ENCODE data around the gene RAB37. TPM values are rescaled to one million over a fixed set of nuclear protein-coding genes. Genes with fewer than 3 reads are reported as not detected.

Gene RAB37
- total and polyA plus RNA-seq, 2 of the 13 experiments (the other 11 are each of a cell fraction or from before 2014, with no cell fraction given) = 0.91 to 3.7 TPM

DNA sequence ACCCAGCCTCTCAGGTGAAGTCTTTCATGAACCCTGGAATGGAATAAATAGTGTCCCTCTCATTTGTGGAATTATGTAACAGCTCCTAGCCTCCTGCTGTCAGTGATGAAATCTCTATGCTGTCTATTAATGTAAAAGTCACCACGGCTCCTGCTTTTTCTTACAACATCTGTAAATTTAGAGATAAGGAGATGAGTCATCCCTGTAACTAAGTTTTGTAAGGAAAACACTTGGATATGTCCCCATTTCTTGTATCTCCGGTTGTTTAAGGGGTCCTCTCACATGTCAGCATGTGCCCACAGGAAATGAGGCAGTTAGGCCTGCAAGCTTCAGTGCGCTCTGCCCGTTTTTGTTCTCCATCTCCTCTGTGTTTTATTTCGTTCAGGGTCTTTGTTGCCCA lies 41.9 kb downstream of the RAB37 start:
- no peaks in the 10 kb centered on the region; a peak in 1 of 5 replicates for H3K36me3 ChIP-seq (replicated peaks in 1 of 2; ENCODE audit: control insufficient read depth in 1 of 2, insufficient read depth in 2 of 2, low read length in 2 of 2)
- intact Hi-C loops (cut with micrococcal nuclease; ENCODE audit: unreplicated experiment) = no loop called here

More for the DNA sequence above, 41.9 kb downstream of the RAB37 start:
- in situ Hi-C loops (cut with HindIII; ENCODE audit: extremely low pct_ligation_motif_present, low pct_unique_long_range_greater_than_20kb) = no loop called here
- peaks cover 30% of the 10 kb centered on the region for H3K4me1 ChIP-seq (ENCODE audit: insufficient read depth, low read length)
- H3K9me3 ChIP-seq (ENCODE audit: low read length) = no peaks in the 10 kb centered on the region
- WGBS (ENCODE audit: low lambda C conversion rate) = 66% methylated on average over 5 of the region's 5 CpGs
- ATAC-seq (no peak), DNase-seq (ENCODE audit: low spot score) (no peak), FAIRE-seq (no peak)
- BruUV-seq (replicated peaks) = no TSS peak
- no peaks in the 10 kb centered on the region; a peak in 1 of 5 replicates for H3K27me3 ChIP-seq (ENCODE audit: control insufficient read depth in 1 of 2, insufficient read depth in 2 of 2, low read length in 2 of 2)
- H4K20me1 ChIP-seq (ENCODE audit: insufficient read depth, low read length) = no peaks in the 10 kb centered on the region
- no peak overlapping the region for H3K4me3 ChIP-seq (replicated peaks in 1 of 3; ENCODE audit: insufficient read depth in 1 of 3, low read depth in 2 of 3, low read length in 3 of 3)
- no peak overlapping the region for H3K9ac ChIP-seq (ENCODE audit: insufficient read depth, low read depth, low read length)
- TF ChIP-seq HCFC1 (IDR thresholded peaks at IDR 0.05; ENCODE audit: low read depth, low read length) = no peak
- no peak for TF ChIP-seq STAT6 (CRISPR knock-in tag; IDR thresholded peaks at IDR 0.05; ENCODE audit: borderline replicate concordance)
- TF ChIP-seq ZNF468 (CRISPR knock-in tag; IDR thresholded peaks at IDR 0.05) = no peak
- peak; percentile 14; the same call in 1 of the 2 replicates for TF ChIP-seq CEBPB (IDR thresholded peaks at IDR 0.05; ENCODE audit: borderline replicate concordance, low read depth, low read length)
- TF ChIP-seq SMARCC2 (IDR thresholded peaks at IDR 0.05) = no peak
- no peak for TF ChIP-seq ZNF687 (CRISPR knock-in tag; IDR thresholded peaks at IDR 0.05)
- ChIA-PET CTCF (ENCODE audit: low intra/inter-chr PET ratio, low total read pairs) (interaction anchor here (5.7 kb wide), 1 partner anchor 34 kb away, joined by 103 read pairs; no protein-coding TSS in a partner anchor), POLR2A (interaction anchor here (0.6 to 29.3 kb wide), 3 partner anchors 9 to 43 kb away, joined by 3 to 1459 read pairs (median 4); partner anchors contain the start of gene NHERF1)
- no peak overlapping the region for H2AFZ ChIP-seq (ENCODE audit: low read length)
- H3K79me2 ChIP-seq (ENCODE audit: insufficient read depth, low read length) = peaks cover 20% of the 10 kb centered on the region
- no peak overlapping the region for H3K4me2 ChIP-seq (ENCODE audit: low read depth, low read length)
- no peak overlapping the region for H3K27ac ChIP-seq (ENCODE audit: extremely low read length, insufficient read depth, low read length)

Measured in HepG2 (cell line).